Caco-2 (cell line): Measurements from ENCODE around the gene INO80C. TPM values are rescaled to one million over a fixed set of nuclear protein-coding genes. Genes with fewer than 3 reads are reported as not detected.

ENCODE experiments used
- BruUV-seq: library from RNA; stranded (reverse); fragments of 400-500 nt; replicated peaks from 2 replicates; lab custom pipeline; 2021; lab: Mats Ljungman, UMichigan
- CTCF ChIA-PET: fragments of 300-600 bp; sonication (Branson Sonifier 250); formaldehyde crosslinking; loops from one replicate; lab custom pipeline; 2022; ENCODE audit warnings: antibody characterized with exemption; lab: Charles Lee
- POLR2A ChIA-PET: fragments of 300-600 bp; sonication (Branson Sonifier 250); formaldehyde crosslinking; loops from one replicate; lab custom pipeline; 2022; ENCODE audit warnings: antibody characterized with exemption; lab: Charles Lee
- DNase-seq, 2 experiments: peaks; one replicate each; pipeline versions ENCODE4 v3.0.0 to v3.0.0-alpha.2; 2020 to 2022
- H3K27me3 ChIP-seq: replicated peaks from 2 replicates; pipeline ENCODE4 v1.6.0; 2011; ENCODE audit warnings: low read length; ENCODE audit not compliant: control insufficient read depth, insufficient read depth
- H3K36me3 ChIP-seq: 2 replicates; pipeline ENCODE4 v1.5.1; 2011; ENCODE audit warnings: low read length; ENCODE audit not compliant: control insufficient read depth, insufficient read depth
- H3K4me1 ChIP-seq: fragments of 250-450 bp; sonication (Bioruptor Pico); 2 replicates; pipeline ENCODE4 v1.5.1; 2020; ENCODE audit warnings: mild to moderate bottlenecking
- H3K4me3 ChIP-seq: 2 replicates; pipeline ENCODE4 v1.5.1; 2011; ENCODE audit warnings: low read depth, mild to moderate bottlenecking, control low read depth, low read length
- H3K9me3 ChIP-seq: fragments of 250-450 bp; sonication (Bioruptor Pico); 2 replicates; pipeline ENCODE4 v1.5.1; 2020; ENCODE audit warnings: mild to moderate bottlenecking, moderate library complexity
- H3K27ac Mint-ChIP-seq: one replicate; pipeline ENCODE4 v1.8.0; 2022; ENCODE audit warnings: mixed read lengths; ENCODE audit not compliant: unreplicated experiment
- H3K27me3 Mint-ChIP-seq: one replicate; pipeline ENCODE4 v1.8.0; 2022; ENCODE audit warnings: mixed read lengths; ENCODE audit not compliant: insufficient read depth, unreplicated experiment
- H3K36me3 Mint-ChIP-seq: one replicate; pipeline ENCODE4 v1.8.0; 2022; ENCODE audit warnings: mild to moderate bottlenecking, mixed read lengths; ENCODE audit not compliant: insufficient read depth, unreplicated experiment
- H3K4me1 Mint-ChIP-seq: one replicate; pipeline ENCODE4 v1.8.0; 2022; ENCODE audit warnings: low read depth, mixed read lengths; ENCODE audit not compliant: unreplicated experiment
- H3K4me3 Mint-ChIP-seq: one replicate; pipeline ENCODE4 v1.8.0; 2022; ENCODE audit warnings: mild to moderate bottlenecking, moderate library complexity, mixed read lengths; ENCODE audit not compliant: unreplicated experiment
- H3K9me3 Mint-ChIP-seq: one replicate; pipeline ENCODE4 v1.8.0; 2022; ENCODE audit warnings: mixed read lengths; ENCODE audit not compliant: unreplicated experiment
- intact Hi-C: fragments of 100-400 bp; cut with micrococcal nuclease; formaldehyde crosslinking; loops from one replicate; pipeline ENCODE4 v1.10.0; 2022; ENCODE audit not compliant: unreplicated experiment
- total RNA-seq: library from RNA; stranded (reverse); gene quantifications from 2 replicates; pipeline ENCODE4 v1.2.3, GENCODE V29; 2022
- TF ChIP-seq, protein P1 (sequence below), 2 experiments: fragments of 200-600 bp in 1 of 2; IDR thresholded peaks; 1 replicate in 1 of 2; 2 replicates in 1 of 2; pipeline versions ENCODE4 v1.5.1 to v1.8.0; 2011 to 2022; ENCODE audit warnings: antibody characterized with exemption in 1 of 2, control low read depth in 1 of 2, inconsistent platforms in 1 of 2, low read depth in 1 of 2, low read length in 1 of 2, mild to moderate bottlenecking in 1 of 2, moderate library complexity in 1 of 2; ENCODE audit not compliant: insufficient read depth in 1 of 2, severe bottlenecking in 1 of 2, unreplicated experiment in 1 of 2

Gene INO80C
- total RNA-seq, 1 experiment from 2014 or later: 26.6 TPM

- H3K4me1 ChIP-seq: no peaks in the 10 kb centered on the region
- H3K27me3 ChIP-seq: no peaks in the 10 kb centered on the region
- TF ChIP-seq, protein P1, sequence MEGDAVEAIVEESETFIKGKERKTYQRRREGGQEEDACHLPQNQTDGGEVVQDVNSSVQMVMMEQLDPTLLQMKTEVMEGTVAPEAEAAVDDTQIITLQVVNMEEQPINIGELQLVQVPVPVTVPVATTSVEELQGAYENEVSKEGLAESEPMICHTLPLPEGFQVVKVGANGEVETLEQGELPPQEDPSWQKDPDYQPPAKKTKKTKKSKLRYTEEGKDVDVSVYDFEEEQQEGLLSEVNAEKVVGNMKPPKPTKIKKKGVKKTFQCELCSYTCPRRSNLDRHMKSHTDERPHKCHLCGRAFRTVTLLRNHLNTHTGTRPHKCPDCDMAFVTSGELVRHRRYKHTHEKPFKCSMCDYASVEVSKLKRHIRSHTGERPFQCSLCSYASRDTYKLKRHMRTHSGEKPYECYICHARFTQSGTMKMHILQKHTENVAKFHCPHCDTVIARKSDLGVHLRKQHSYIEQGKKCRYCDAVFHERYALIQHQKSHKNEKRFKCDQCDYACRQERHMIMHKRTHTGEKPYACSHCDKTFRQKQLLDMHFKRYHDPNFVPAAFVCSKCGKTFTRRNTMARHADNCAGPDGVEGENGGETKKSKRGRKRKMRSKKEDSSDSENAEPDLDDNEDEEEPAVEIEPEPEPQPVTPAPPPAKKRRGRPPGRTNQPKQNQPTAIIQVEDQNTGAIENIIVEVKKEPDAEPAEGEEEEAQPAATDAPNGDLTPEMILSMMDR (IDR thresholded peaks at IDR 0.05; ENCODE audit: insufficient read depth in 1 of 2, low read depth in 1 of 2, low read length in 1 of 2, severe bottlenecking in 1 of 2, unreplicated experiment in 1 of 2): no peak
- H3K27ac Mint-ChIP-seq: no peak overlapping the region
- H3K36me3 Mint-ChIP-seq: peaks cover 6% of the 10 kb centered on the region
- no peak for DNase-seq
- no peak overlapping the region for H3K4me3 Mint-ChIP-seq
- H3K9me3 Mint-ChIP-seq: no peaks in the 10 kb centered on the region
- ChIA-PET CTCF (no interaction called here), POLR2A (no interaction called here)
- intact Hi-C loops: no loop called here
- no peak overlapping the region for H3K4me3 ChIP-seq
- no peaks in the 10 kb centered on the region for H3K27me3 Mint-ChIP-seq
- no peaks in the 10 kb centered on the region for H3K36me3 ChIP-seq
- H3K9me3 ChIP-seq: no peaks in the 10 kb centered on the region
- no peaks in the 10 kb centered on the region for H3K4me1 Mint-ChIP-seq
- no TSS peak for BruUV-seq
Measured at GRCh38 chr18:35441857-35442595, 55.7 kb downstream of the INO80C start.

DNA sequence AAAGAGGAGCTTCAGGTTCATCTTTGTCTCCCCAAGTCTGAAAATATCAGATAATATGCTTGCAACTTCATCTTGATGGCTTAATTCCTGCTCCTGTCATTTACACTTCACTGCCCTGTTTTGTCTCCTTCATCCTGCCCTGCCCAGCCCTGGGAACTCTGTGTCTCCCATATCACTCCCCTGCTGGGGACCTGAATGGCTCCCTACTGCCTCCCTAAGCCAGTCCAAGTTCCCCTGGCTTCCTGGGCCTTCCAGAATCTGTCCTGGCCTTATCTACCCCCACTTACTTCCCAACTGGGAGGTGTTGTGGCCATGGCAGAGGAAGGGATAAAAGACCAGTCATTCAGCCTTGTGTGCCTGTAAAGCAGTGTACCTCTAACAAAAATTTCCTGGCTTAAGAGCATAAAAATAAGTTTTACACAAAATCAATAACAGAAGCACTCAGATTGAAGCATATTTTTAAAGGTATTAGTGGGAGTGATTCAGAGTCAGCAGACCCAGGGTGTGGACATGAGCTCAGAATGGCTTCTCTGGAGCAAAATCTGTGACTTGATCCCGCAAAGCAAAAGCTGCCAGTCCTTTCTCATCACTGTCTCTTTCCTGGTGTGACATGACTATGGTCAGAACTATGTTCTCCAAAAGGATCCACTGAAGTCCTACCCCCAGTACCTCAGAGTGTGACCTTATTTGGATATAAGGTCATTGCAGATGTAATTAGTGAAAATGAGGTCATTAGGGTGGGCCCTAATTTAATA is 59.1 kb downstream of the INO80C start:
- Mint-ChIP-seq H3K27me3 (no peaks in the 10 kb centered on the region), H3K4me1 (no peaks in the 10 kb centered on the region), H3K36me3 (peaks cover 6% of the 10 kb centered on the region), H3K27ac (no peak overlapping the region), H3K9me3 (peaks cover 8% of the 10 kb centered on the region), H3K4me3 (no peak overlapping the region)
- H3K36me3 ChIP-seq: no peaks in the 10 kb centered on the region
- BruUV-seq: no TSS peak
- no peak overlapping the region for H3K4me3 ChIP-seq
- H3K27me3 ChIP-seq: no peaks in the 10 kb centered on the region
- H3K9me3 ChIP-seq: no peaks in the 10 kb centered on the region
- ChIA-PET CTCF (no interaction called here), POLR2A (no interaction called here)
- H3K4me1 ChIP-seq: no peaks in the 10 kb centered on the region
- intact Hi-C loops: no loop called here
- no peak for DNase-seq
- TF ChIP-seq, protein P1 (IDR thresholded peaks at IDR 0.05; ENCODE audit: insufficient read depth in 1 of 2, low read depth in 1 of 2, low read length in 1 of 2, severe bottlenecking in 1 of 2, unreplicated experiment in 1 of 2): no peak

DNA sequence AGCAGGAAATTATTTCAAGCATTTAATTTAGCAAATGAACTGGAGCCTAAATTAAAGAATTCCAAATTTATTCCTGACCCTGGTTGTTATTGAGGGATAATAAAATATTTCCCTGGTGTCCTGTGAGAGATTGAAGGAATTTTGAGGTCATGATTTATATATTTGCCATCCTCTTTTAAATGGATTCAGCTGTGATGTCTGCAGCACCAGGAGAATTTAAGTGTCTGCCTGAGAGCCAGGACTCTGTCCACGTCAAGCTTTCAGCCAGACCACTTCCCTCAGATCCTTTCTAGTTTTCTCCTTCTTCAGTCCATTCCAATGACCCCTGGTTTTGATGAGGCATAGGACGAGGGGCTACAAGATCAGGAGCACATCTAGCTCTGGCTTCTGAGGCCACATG is 59.9 kb downstream of the INO80C start:
- ChIA-PET POLR2A (no interaction called here), CTCF (no interaction called here)
- no peaks in the 10 kb centered on the region for H3K27me3 ChIP-seq
- no peaks in the 10 kb centered on the region for H3K36me3 ChIP-seq
- H3K36me3 Mint-ChIP-seq: peaks cover 6% of the 10 kb centered on the region
- no peaks in the 10 kb centered on the region for H3K27me3 Mint-ChIP-seq
- no TSS peak for BruUV-seq
- H3K4me1 Mint-ChIP-seq: no peaks in the 10 kb centered on the region
- no peak for DNase-seq
- no peak overlapping the region for H3K4me3 Mint-ChIP-seq
- H3K9me3 ChIP-seq: no peaks in the 10 kb centered on the region
- peaks cover 8% of the 10 kb centered on the region for H3K9me3 Mint-ChIP-seq
- TF ChIP-seq, protein P1 (IDR thresholded peaks at IDR 0.05; ENCODE audit: insufficient read depth in 1 of 2, low read depth in 1 of 2, low read length in 1 of 2, severe bottlenecking in 1 of 2, unreplicated experiment in 1 of 2): no peak
- no peak overlapping the region for H3K4me3 ChIP-seq
- H3K4me1 ChIP-seq: no peaks in the 10 kb centered on the region
- intact Hi-C loops: no loop called here
- H3K27ac Mint-ChIP-seq: no peak overlapping the region
